ENCODE results near the gene EIF2AK3. TPM values are rescaled to one million over a fixed set of nuclear protein-coding genes. Genes with fewer than 3 reads are reported as not detected.

EIF2AK3 gene
- total and polyA plus RNA-seq, 2 of the 13 experiments (the other 11 are each of a cell fraction or from before 2014, with no cell fraction given): 10.3 to 30.6 TPM

- TF ChIP-seq RFX3 (CRISPR knock-in tag; IDR thresholded peaks at IDR 0.05): no peak
- TF ChIP-seq NFE2 (CRISPR knock-in tag; IDR thresholded peaks at IDR 0.05): no peak
- TF ChIP-seq RBAK (CRISPR knock-in tag; IDR thresholded peaks at IDR 0.05): no peak
Observed at GRCh38 chr2:88599527-88599926, 27.7 kb downstream of the EIF2AK3 start (continued).

GRCh38 chr2:88597168-88597567 lies 30.1 kb downstream of the EIF2AK3 start:
- FAIRE-seq: no peak
- ATAC-seq: no peak
- Histone ChIP-seq H3K9ac (ENCODE audit: insufficient read depth, low read depth, low read length) (no peak overlapping the region), H3K36me3 (replicated peaks in 1 of 2; ENCODE audit: control insufficient read depth in 1 of 2, insufficient read depth in 2 of 2, low read length in 2 of 2) (peaks cover 5 to 28% of the 10 kb centered on the region in 2 experiments), H3K9me3 (ENCODE audit: low read length) (no peaks in the 10 kb centered on the region), H3K4me1 (ENCODE audit: insufficient read depth, low read length) (peaks cover 19% of the 10 kb centered on the region), H3K27me3 (ENCODE audit: control insufficient read depth in 1 of 2, insufficient read depth in 2 of 2, low read length in 2 of 2) (no peaks in the 10 kb centered on the region), H3K4me2 (ENCODE audit: low read depth, low read length) (no peak overlapping the region), H4K20me1 (ENCODE audit: insufficient read depth, low read length) (no peaks in the 10 kb centered on the region; the same call in 1 of the 2 replicates), H3K27ac (ENCODE audit: extremely low read length, insufficient read depth, low read length) (no peak overlapping the region), H3K79me2 (ENCODE audit: insufficient read depth, low read length) (peaks cover 12% of the 10 kb centered on the region), H2AFZ (ENCODE audit: low read length) (no peak overlapping the region), H3K4me3 (replicated peaks in 1 of 3; ENCODE audit: insufficient read depth in 1 of 3, low read depth in 2 of 3, low read length in 3 of 3) (no peak overlapping the region)
- DNase-seq (ENCODE audit: low spot score): no peak
- in situ Hi-C loops (cut with HindIII; ENCODE audit: extremely low pct_ligation_motif_present, low pct_unique_long_range_greater_than_20kb): no loop called here
- ChIA-PET CTCF (ENCODE audit: low intra/inter-chr PET ratio, low total read pairs) (no interaction called here), POLR2A (no interaction called here)
- BruUV-seq (replicated peaks): no TSS peak
- intact Hi-C loops (cut with micrococcal nuclease; ENCODE audit: unreplicated experiment): no loop called here
- no peak for TF ChIP-seq ZNF143 (CRISPR knock-in tag; IDR thresholded peaks at IDR 0.05)
- no peak for TF ChIP-seq ZNF800 (CRISPR knock-in tag; IDR thresholded peaks at IDR 0.05)
- no peak for TF ChIP-seq ZBTB43 (CRISPR knock-in tag; conservative IDR thresholded peaks at IDR 0.05)
- no peak for TF ChIP-seq TAF1 (CRISPR knock-in tag; IDR thresholded peaks at IDR 0.05)
- no peak for TF ChIP-seq ZBTB38 (CRISPR knock-in tag; IDR thresholded peaks at IDR 0.05)
- TF ChIP-seq ZNF142 (CRISPR knock-in tag; IDR thresholded peaks at IDR 0.05): no peak
- no peak for TF ChIP-seq NR2C2 (CRISPR knock-in tag; IDR thresholded peaks at IDR 0.05; ENCODE audit: borderline replicate concordance)
- no peak for TF ChIP-seq ZBTB14 (CRISPR knock-in tag; IDR thresholded peaks at IDR 0.05)
- no peak for TF ChIP-seq ZFP41 (CRISPR knock-in tag; IDR thresholded peaks at IDR 0.05; ENCODE audit: borderline replicate concordance)
- TF ChIP-seq AHR (CRISPR knock-in tag; IDR thresholded peaks at IDR 0.05): no peak
- no peak for TF ChIP-seq ONECUT2 (CRISPR knock-in tag; IDR thresholded peaks at IDR 0.05)
- no peak for TF ChIP-seq ATAD3A (CRISPR knock-in tag; IDR thresholded peaks at IDR 0.05)
